GM12875 (cell line): Measurements from ENCODE around the gene CCSAP.

Experiments
- H3K4me3 ChIP-seq: one replicate; pipeline ENCODE4 v1.5.1; 2011; ENCODE audit warnings: low read depth, low read length, control low read depth
- TF ChIP-seq, protein P1 (sequence below): IDR thresholded peaks from 2 replicates; pipeline ENCODE4 v1.5.1; 2011; ENCODE audit warnings: low read depth, mild to moderate bottlenecking, control low read depth, inconsistent platforms, low read length, moderate library complexity, borderline replicate concordance; ENCODE audit not compliant: insufficient read depth

The CCSAP gene

DNA sequence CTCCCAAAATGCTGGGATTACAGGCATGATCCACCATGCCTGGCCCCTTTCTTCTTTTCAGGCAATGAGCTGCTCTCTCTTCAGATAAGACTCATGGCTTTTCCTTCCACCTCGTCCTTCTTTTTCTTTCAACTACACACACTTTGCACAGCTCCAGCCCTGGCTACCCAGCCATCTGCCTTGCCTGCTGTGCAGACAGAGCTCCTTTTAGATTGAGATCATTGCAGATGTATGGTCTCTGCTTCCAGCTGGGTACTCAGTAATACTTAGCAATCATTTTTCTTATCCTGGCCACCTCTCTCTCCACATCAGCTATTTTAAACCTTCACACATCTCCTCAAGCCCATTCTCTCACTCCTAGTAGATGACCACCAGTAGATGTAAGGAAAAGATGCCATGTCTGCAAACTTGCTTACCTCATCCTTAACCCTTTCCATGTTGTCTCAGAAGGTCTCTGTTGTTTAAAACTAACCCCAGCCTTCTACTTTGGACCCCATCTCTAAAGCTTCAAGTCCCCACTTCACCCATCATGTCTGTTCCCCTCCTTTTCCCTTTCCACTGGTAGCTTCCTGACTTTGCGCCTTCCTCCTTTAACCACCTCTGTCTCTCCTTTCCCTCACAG lies 64.6 kb downstream of the CCSAP start:
- H3K4me3 ChIP-seq = no peak overlapping the region
- TF ChIP-seq, protein P1, sequence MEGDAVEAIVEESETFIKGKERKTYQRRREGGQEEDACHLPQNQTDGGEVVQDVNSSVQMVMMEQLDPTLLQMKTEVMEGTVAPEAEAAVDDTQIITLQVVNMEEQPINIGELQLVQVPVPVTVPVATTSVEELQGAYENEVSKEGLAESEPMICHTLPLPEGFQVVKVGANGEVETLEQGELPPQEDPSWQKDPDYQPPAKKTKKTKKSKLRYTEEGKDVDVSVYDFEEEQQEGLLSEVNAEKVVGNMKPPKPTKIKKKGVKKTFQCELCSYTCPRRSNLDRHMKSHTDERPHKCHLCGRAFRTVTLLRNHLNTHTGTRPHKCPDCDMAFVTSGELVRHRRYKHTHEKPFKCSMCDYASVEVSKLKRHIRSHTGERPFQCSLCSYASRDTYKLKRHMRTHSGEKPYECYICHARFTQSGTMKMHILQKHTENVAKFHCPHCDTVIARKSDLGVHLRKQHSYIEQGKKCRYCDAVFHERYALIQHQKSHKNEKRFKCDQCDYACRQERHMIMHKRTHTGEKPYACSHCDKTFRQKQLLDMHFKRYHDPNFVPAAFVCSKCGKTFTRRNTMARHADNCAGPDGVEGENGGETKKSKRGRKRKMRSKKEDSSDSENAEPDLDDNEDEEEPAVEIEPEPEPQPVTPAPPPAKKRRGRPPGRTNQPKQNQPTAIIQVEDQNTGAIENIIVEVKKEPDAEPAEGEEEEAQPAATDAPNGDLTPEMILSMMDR = no peak

DNA sequence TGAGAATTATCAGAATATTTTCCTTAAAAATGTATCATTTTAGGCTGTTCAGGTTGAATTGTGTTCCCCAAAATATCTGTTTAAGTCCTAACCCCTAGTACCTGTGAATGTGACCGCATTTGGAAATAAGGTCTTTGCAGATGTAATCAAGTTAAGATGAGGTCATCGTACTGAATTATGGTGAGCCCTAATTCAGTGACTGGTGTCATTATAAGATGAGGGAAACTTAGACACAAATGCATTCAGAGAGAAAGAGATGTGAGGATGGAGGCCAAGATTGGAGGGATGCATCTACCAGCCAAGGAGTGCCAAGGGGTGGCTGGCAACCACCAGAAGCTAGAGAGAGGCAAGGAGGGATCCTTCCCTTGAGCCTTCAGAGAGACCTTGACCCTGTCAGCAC lies 67.8 kb downstream of the CCSAP start:
- H3K4me3 ChIP-seq = no peak overlapping the region
- TF ChIP-seq, protein P1 = no peak

DNA sequence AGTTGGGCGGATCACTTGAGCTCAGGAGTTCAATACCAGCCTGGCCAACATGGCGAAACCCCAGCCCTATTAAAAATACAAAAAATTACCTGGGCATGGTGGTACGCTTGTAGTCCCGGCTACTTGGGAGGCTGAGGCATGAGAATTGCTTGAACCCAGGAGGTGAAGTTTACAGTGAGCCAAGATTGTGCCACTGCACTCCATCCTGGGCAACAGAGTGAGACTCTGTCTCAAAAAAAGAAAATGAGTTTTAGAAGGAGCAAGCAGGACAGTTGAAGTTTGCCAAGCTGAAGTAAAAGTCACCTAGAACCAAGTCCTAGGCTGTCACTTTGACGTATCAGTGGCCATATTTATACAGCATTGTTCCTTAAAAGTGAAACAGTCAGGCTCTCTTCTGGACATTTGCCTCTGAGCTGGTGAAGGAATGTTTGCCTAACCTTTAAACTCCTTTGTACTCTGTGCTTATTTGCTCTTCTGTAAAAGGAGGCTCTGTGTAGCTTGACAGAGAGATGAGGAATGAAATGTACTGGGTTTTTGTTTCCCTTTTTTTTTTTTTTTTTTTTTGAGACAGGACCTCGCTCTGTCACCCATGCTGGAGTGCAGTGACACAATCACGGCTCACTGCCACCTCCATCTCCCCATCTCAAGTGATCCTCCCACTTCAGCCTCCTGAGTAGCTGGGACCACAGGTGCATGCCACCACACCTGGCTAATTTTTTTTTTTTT lies 69.2 kb downstream of the CCSAP start:
- no peak overlapping the region for H3K4me3 ChIP-seq
- TF ChIP-seq, protein P1 = no peak

DNA sequence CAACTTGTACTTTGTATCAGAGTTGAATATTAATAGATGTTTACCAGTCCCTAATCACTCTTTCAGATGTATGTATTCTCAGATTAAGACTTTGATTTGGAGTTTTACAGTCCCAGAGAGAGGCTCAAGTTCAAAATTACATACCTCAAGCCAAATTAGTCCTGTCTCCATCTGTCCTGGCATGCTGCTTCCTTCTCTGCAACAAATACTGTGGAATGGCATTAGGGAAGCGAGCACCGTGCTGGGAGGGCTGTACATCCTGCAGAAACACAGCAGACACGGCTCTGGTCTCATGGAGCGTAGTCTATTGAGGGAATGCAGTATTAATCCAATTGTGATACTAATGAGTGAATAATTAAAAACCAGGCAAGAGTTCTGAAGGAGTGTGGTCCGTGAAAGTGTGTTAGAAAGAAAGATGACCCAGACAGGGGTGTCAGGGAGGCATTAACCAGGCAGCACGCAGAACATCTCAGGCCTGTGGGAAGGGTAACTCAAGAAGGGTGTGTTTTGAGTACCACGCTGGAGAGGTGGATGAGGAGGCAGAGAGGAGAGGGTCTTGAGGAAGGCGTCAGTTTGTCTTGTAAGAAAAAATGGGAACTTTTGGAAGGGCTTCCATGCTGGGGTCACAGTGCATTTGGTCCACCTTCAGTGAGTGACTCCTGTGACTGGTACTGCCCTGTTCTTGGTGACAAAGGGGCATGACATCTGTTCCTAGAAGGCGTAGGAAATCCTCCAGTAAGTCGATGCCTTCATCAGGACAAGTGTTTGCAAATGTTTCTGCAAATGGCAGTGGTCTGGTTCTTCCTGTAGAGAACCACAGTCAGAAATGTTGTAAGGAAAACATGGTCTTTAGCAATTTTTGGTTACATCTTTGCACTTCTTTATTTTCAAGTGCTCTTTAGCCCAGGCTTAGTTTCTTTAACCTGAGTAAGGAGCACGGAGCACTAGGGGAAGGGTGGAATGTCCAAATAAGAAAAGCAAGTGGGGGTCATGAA lies 70.4 kb downstream of the CCSAP start:
- TF ChIP-seq, protein P1 = no peak
- H3K4me3 ChIP-seq = peak overlapping the region; percentile 65

DNA sequence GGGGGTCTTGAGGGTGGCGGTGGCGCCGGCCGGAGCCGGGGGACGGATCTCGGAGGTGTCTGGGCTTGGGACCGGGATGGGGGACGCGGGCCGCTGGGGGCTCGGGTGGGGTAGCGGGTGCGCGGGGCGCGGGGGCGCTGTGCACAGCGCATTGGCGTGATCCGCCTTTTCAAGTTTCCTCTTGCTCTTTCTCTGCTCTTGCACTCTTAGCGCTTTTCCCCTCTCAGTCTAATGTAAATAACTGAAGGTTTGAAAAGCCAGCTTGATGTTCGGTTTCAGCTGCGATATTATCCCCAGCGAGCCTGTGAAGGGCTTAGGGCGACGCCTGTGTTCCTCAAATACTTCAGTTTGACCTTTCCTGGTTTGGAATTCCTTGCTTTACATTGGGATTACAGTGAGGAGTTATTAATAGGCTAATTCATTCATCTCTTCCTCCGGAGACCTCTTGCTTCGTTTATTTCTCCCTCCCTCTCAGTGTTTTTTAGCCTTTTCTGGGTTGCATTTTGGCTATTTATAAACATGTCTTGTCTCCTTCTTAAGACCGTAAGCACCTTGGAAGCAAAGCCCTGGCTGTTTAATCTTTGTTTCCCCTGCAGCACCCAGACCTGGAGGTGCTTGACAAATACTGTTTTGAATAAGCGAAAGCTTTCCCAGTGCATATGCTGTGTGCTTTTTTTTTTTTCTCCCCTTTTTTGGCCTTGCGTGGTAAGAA lies 71.2 kb downstream of the CCSAP start:
- H3K4me3 ChIP-seq = peak overlapping the region; percentile 65
- TF ChIP-seq, protein P1 = peak; percentile 41; the same call in 1 of the 2 replicates
